Peyer's patch (tissue), 4 donors: Measurements from ENCODE around the gene SLMAP.

Experiments used
- CTCF ChIP-seq, 6 experiments: fragments of 450-650 bp in 4 of 6; fragments of 200-600 bp in 2 of 6; sonication (generic) in 1 of 6; IDR thresholded peaks; one replicate each; pipeline ENCODE4 v1.5.1; 2017 to 2019; ENCODE audit warnings: antibody characterized with exemption in 6 of 6, mild to moderate bottlenecking in 3 of 6, moderate library complexity in 1 of 6
- POLR2A ChIP-seq, 2 donors: fragments of 450-650 bp; IDR thresholded peaks; one replicate each; pipeline ENCODE4 v1.5.1; 2017; ENCODE audit warnings: antibody characterized with exemption in 2 of 2, mild to moderate bottlenecking in 2 of 2, moderate library complexity in 2 of 2

- no peak for TF ChIP-seq CTCF (IDR thresholded peaks at IDR 0.05)
- TF ChIP-seq POLR2A (IDR thresholded peaks at IDR 0.05): no peak
Observed at GRCh38 chr3:57709559-57709958, 46.5 kb upstream of the SLMAP start.
